Measurements from ENCODE around the gene AMZ2. TPM values are rescaled to one million over a fixed set of nuclear protein-coding genes. Genes with fewer than 3 reads are reported as not detected.

The AMZ2 gene
- total RNA-seq, 1 donor from 2014 or later: 66.5 TPM

GRCh38 chr17:68298601-68299000 is 50.8 kb downstream of the AMZ2 start:
- Mint-ChIP-seq H3K27ac (ENCODE audit: unreplicated experiment) (no peak overlapping the region), H3K36me3 (ENCODE audit: low read depth) (no peaks in the 10 kb centered on the region), H3K4me1 (ENCODE audit: low read depth) (peaks cover 13% of the 10 kb centered on the region), H3K9me3 (ENCODE audit: low read depth) (no peaks in the 10 kb centered on the region), H3K27me3 (ENCODE audit: low read depth) (peaks cover 3% of the 10 kb centered on the region), H3K4me3 (ENCODE audit: unreplicated experiment) (no peak overlapping the region)
- TF ChIP-seq, protein P1, sequence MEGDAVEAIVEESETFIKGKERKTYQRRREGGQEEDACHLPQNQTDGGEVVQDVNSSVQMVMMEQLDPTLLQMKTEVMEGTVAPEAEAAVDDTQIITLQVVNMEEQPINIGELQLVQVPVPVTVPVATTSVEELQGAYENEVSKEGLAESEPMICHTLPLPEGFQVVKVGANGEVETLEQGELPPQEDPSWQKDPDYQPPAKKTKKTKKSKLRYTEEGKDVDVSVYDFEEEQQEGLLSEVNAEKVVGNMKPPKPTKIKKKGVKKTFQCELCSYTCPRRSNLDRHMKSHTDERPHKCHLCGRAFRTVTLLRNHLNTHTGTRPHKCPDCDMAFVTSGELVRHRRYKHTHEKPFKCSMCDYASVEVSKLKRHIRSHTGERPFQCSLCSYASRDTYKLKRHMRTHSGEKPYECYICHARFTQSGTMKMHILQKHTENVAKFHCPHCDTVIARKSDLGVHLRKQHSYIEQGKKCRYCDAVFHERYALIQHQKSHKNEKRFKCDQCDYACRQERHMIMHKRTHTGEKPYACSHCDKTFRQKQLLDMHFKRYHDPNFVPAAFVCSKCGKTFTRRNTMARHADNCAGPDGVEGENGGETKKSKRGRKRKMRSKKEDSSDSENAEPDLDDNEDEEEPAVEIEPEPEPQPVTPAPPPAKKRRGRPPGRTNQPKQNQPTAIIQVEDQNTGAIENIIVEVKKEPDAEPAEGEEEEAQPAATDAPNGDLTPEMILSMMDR (IDR thresholded peaks at IDR 0.05): no peak
- DNase-seq (ENCODE audit: low spot score): no peak

GRCh38 chr17:68299817-68300216 is 52.0 kb downstream of the AMZ2 start:
- DNase-seq (ENCODE audit: low spot score): no peak
- no peaks in the 10 kb centered on the region for H3K9me3 Mint-ChIP-seq (ENCODE audit: low read depth)
- TF ChIP-seq, protein P1 (IDR thresholded peaks at IDR 0.05): no peak
- no peak overlapping the region for H3K27ac Mint-ChIP-seq (ENCODE audit: unreplicated experiment)
- no peak overlapping the region for H3K4me3 Mint-ChIP-seq (ENCODE audit: unreplicated experiment)
- peaks cover 13% of the 10 kb centered on the region for H3K4me1 Mint-ChIP-seq (ENCODE audit: low read depth)
- H3K36me3 Mint-ChIP-seq (ENCODE audit: low read depth): no peaks in the 10 kb centered on the region
- no peaks in the 10 kb centered on the region for H3K27me3 Mint-ChIP-seq (ENCODE audit: low read depth)

GRCh38 chr17:68301438-68301959 is 53.7 kb downstream of the AMZ2 start:
- Mint-ChIP-seq H3K9me3 (ENCODE audit: low read depth) (no peaks in the 10 kb centered on the region), H3K27ac (ENCODE audit: unreplicated experiment) (no peak overlapping the region)

GRCh38 chr17:68302066-68302564 is 54.3 kb downstream of the AMZ2 start:
- DNase-seq (ENCODE audit: low spot score): no peak
- H3K36me3 Mint-ChIP-seq (ENCODE audit: low read depth): no peaks in the 10 kb centered on the region
- no peaks in the 10 kb centered on the region for H3K27me3 Mint-ChIP-seq (ENCODE audit: low read depth)
- TF ChIP-seq, protein P1 (IDR thresholded peaks at IDR 0.05): no peak
- H3K27ac Mint-ChIP-seq (ENCODE audit: unreplicated experiment): peak overlapping the region; percentile 37
- H3K4me1 Mint-ChIP-seq (ENCODE audit: low read depth): peaks cover 13% of the 10 kb centered on the region
- H3K9me3 Mint-ChIP-seq (ENCODE audit: low read depth): no peaks in the 10 kb centered on the region
- H3K4me3 Mint-ChIP-seq (ENCODE audit: unreplicated experiment): no peak overlapping the region

More at GRCh38 chr17:68301438-68301959, 53.7 kb downstream of the AMZ2 start:
- no peaks in the 10 kb centered on the region for H3K27me3 Mint-ChIP-seq (ENCODE audit: low read depth)
- no peak overlapping the region for H3K4me3 Mint-ChIP-seq (ENCODE audit: unreplicated experiment)
- no peaks in the 10 kb centered on the region for H3K36me3 Mint-ChIP-seq (ENCODE audit: low read depth)
- H3K4me1 Mint-ChIP-seq (ENCODE audit: low read depth): peaks cover 13% of the 10 kb centered on the region
- DNase-seq (ENCODE audit: low spot score): no peak
- TF ChIP-seq, protein P1 (IDR thresholded peaks at IDR 0.05): no peak

DNA sequence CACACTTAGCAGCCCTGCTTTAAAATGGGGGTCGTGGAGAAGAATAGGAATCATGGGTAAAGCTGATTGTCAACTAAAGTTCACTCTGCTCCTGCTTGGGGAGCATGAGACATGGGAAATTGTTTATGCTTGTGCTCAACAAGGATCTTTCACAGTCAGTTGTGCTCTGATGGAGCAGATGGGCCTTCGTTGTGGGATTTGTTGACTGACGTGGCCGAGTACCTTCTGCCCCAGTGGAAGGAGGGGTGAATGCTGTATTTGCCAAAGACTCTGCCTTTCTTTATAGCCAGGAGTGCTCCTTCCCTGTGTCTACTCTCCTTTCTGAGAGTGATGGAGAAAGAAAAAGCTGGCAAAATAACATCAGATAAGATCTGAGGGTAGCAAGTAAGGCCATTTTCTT is 54.8 kb downstream of the AMZ2 start:
- Mint-ChIP-seq H3K9me3 (ENCODE audit: low read depth) (no peaks in the 10 kb centered on the region), H3K27ac (ENCODE audit: unreplicated experiment) (peak overlapping the region; percentile 37), H3K36me3 (ENCODE audit: low read depth) (no peaks in the 10 kb centered on the region), H3K4me3 (ENCODE audit: unreplicated experiment) (no peak overlapping the region), H3K27me3 (ENCODE audit: low read depth) (no peaks in the 10 kb centered on the region), H3K4me1 (ENCODE audit: low read depth) (peaks cover 13% of the 10 kb centered on the region)
- no peak for DNase-seq (ENCODE audit: low spot score)
- TF ChIP-seq, protein P1 (IDR thresholded peaks at IDR 0.05): no peak
